Effector memory CD8-positive, alpha-beta T cell (primary cell): ENCODE results near the gene CSF2RB.

Source experiments
- ATAC-seq: fragments of 150-1000 bp; cut with Tn5 transposase; replicated peaks from 2 replicates; pipeline ENCODE4 v1.10.0; 2021; ENCODE audit warnings: mild to moderate bottlenecking, moderate library complexity
- DNase-seq, 3 experiments: peaks; one replicate each; pipeline ENCODE4 v3.0.0; 2021
- H3K27ac Mint-ChIP-seq, 2 donors: one replicate each; pipeline ENCODE4 v1.8.0; 2022; ENCODE audit warnings: mild to moderate bottlenecking in 2 of 2, mixed read lengths in 2 of 2, moderate library complexity in 2 of 2
- H3K27me3 Mint-ChIP-seq, 2 donors: one replicate each; pipeline ENCODE4 v1.8.0; 2022; ENCODE audit warnings: mixed read lengths in 2 of 2
- H3K36me3 Mint-ChIP-seq: one replicate; pipeline ENCODE4 v1.8.0; 2022; ENCODE audit warnings: mild to moderate bottlenecking, moderate library complexity, mixed read lengths; ENCODE audit not compliant: insufficient read depth
- H3K4me1 Mint-ChIP-seq, 2 donors: one replicate each; pipeline ENCODE4 v1.8.0; 2022; ENCODE audit warnings: low read depth in 2 of 2, mixed read lengths in 2 of 2
- H3K4me3 Mint-ChIP-seq, 2 donors: one replicate each; pipeline ENCODE4 v1.8.0; 2022; ENCODE audit warnings: mild to moderate bottlenecking in 2 of 2, mixed read lengths in 2 of 2, moderate library complexity in 2 of 2
- H3K9me3 Mint-ChIP-seq, 2 donors: one replicate each; pipeline ENCODE4 v1.8.0; 2022; ENCODE audit warnings: mixed read lengths in 2 of 2

Gene CSF2RB

DNA sequence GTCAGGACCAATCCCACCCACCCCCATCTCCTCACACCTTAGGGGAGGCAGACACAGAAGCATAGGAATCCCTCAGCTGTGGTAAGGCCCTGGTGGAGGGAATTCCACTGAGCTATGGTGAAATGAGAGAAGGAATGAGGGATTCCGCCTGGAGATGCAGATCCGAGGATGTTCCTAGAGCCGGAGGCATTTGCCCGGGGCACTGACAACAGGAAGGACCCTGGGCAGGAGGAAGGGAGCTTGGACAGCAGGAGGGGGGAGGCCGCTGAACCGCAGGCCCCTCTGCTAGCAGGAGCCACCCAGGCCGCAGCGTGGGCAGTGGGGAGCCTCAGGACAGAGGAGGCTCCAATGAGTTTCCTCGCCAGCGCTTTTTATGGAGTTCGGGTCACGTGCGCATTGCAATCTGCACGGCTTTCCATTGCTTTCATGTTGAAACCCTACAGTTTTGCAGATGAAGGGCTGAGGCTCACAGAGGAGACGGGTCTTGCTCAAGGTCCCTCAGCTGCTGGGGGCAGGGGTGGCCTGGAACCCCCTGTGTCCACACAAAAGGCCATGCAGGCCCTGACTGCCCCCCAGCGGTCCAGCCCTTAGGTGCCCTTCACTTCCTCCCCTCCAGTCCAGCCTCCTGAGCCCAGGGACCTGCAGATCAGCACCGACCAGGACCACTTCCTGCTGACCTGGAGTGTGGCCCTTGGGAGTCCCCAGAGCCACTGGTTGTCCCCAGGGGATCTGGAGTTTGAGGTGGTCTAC, 15.5 kb downstream of the CSF2RB start:
- DNase-seq (no peak), ATAC-seq (no peak)
- peaks cover 51 to 85% of the 10 kb centered on the region in 2 donors for H3K27me3 Mint-ChIP-seq
- H3K27ac Mint-ChIP-seq, result no peak overlapping the region
- H3K9me3 Mint-ChIP-seq, result no peaks in the 10 kb centered on the region
- H3K4me3 Mint-ChIP-seq, result no peak overlapping the region
- H3K4me1 Mint-ChIP-seq, result peaks cover 0 to 4% of the 10 kb centered on the region in 2 donors
- peaks cover 3% of the 10 kb centered on the region for H3K36me3 Mint-ChIP-seq

GRCh38 chr22:36929621-36930020, 16.2 kb downstream of the CSF2RB start:
- H3K36me3 Mint-ChIP-seq, result peaks cover 3% of the 10 kb centered on the region
- H3K9me3 Mint-ChIP-seq, result no peaks in the 10 kb centered on the region
- peaks cover 0 to 4% of the 10 kb centered on the region in 2 donors for H3K4me1 Mint-ChIP-seq
- H3K27ac Mint-ChIP-seq, result no peak overlapping the region
- DNase-seq (no peak), ATAC-seq (no peak)
- no peak overlapping the region for H3K4me3 Mint-ChIP-seq
- H3K27me3 Mint-ChIP-seq, result peaks cover 46 to 79% of the 10 kb centered on the region in 2 donors

DNA sequence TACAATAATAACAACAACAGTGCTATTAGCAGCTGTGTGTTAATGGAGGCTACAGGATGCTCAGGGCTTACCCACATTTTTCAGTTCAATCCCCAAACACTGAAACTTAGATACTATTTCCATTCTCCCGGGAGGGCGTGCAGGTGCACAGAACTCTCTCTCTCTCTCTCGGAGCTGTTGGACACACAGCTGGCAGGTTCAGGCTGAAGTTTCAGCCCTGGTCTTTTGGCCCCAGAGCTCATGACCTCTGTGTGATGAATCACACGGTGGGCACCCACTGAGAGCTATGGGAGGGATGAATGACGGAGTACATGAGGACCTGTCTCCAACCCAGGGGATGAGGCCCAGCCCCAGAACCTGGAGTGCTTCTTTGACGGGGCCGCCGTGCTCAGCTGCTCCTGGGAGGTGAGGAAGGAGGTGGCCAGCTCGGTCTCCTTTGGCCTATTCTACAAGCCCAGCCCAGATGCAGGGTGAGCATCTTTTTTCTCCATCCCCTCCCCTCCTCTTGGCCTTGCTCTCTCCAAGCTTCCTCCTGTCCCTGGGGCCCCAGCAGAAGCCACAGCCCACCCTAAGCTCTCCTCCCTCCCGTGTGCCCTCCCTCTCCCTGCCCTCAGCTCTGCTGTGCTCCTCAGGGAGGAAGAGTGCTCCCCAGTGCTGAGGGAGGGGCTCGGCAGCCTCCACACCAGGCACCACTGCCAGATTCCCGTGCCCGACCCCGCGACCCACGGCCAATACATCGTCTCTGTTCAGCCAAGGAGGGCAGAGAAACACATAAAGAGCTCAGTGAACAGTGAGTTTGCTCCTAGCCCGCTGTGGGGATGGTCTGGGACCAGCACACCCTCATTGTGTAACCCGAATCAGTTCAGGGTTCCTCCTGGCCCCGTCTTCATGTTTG, 16.9 kb downstream of the CSF2RB start:
- Mint-ChIP-seq H3K4me3 (no peak overlapping the region), H3K36me3 (peaks cover 3% of the 10 kb centered on the region), H3K9me3 (no peaks in the 10 kb centered on the region), H3K27ac (no peak overlapping the region), H3K27me3 (peaks cover 39 to 77% of the 10 kb centered on the region in 2 donors), H3K4me1 (peaks cover 0 to under 1% of the 10 kb centered on the region in 2 donors)
- no peak for ATAC-seq
- DNase-seq, result no peak

DNA sequence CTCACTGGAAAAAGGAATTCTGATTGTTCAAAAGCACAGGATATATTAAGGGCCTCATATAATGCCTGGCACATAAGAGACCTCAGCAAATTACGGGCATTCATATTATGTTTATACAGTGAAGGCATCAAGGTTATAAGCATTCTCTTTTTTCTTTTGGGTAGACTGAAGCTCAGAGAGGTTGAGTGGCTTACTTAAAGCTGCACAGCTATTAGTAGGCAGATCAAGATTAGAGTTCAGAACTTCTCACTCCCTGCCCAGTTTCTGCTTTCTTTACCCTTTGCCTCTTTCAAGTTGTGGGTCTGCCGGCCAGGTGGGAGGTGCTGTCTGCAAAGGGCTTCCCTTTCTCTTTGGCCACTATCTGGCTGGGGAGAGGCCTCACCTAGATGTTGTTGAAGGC, 18.0 kb downstream of the CSF2RB start:
- no peak for DNase-seq
- peaks cover 33 to 77% of the 10 kb centered on the region in 2 donors for H3K27me3 Mint-ChIP-seq
- peaks cover 3% of the 10 kb centered on the region for H3K36me3 Mint-ChIP-seq
- peaks cover 0 to 3% of the 10 kb centered on the region in 2 donors for H3K4me1 Mint-ChIP-seq
- H3K9me3 Mint-ChIP-seq, result no peaks in the 10 kb centered on the region
- no peak overlapping the region for H3K27ac Mint-ChIP-seq
- ATAC-seq, result no peak
- no peak overlapping the region for H3K4me3 Mint-ChIP-seq

GRCh38 chr22:36933629-36934417, 20.4 kb downstream of the CSF2RB start:
- no peaks in the 10 kb centered on the region for H3K9me3 Mint-ChIP-seq
- H3K4me3 Mint-ChIP-seq, result no peak overlapping the region
- peaks cover 3% of the 10 kb centered on the region for H3K36me3 Mint-ChIP-seq
- H3K27ac Mint-ChIP-seq, result no peak overlapping the region
- no peak for ATAC-seq
- H3K27me3 Mint-ChIP-seq, result peaks cover 17 to 61% of the 10 kb centered on the region in 2 donors
- no peak for DNase-seq
- peaks cover 0 to 3% of the 10 kb centered on the region in 2 donors for H3K4me1 Mint-ChIP-seq

GRCh38 chr22:36934418-36935312, 21.2 kb downstream of the CSF2RB start:
- Mint-ChIP-seq H3K4me1 (peaks cover 0 to 3% of the 10 kb centered on the region in 2 donors), H3K9me3 (no peaks in the 10 kb centered on the region), H3K27me3 (peaks cover 18 to 55% of the 10 kb centered on the region in 2 donors), H3K4me3 (no peak overlapping the region), H3K36me3 (peaks cover 3% of the 10 kb centered on the region), H3K27ac (no peak overlapping the region)
- no peak for DNase-seq
- no peak for ATAC-seq

- Mint-ChIP-seq H3K4me3 (no peak overlapping the region), H3K36me3 (peaks cover 3% of the 10 kb centered on the region), H3K27me3 (peaks cover 19 to 52% of the 10 kb centered on the region in 2 donors), H3K9me3 (no peaks in the 10 kb centered on the region), H3K4me1 (peaks cover 0 to 3% of the 10 kb centered on the region in 2 donors), H3K27ac (no peak overlapping the region)
- DNase-seq (no peak), ATAC-seq (no peak)
These were observed 21.8 kb downstream of the CSF2RB start for GRCh38 chr22:36935313-36935610.

DNA sequence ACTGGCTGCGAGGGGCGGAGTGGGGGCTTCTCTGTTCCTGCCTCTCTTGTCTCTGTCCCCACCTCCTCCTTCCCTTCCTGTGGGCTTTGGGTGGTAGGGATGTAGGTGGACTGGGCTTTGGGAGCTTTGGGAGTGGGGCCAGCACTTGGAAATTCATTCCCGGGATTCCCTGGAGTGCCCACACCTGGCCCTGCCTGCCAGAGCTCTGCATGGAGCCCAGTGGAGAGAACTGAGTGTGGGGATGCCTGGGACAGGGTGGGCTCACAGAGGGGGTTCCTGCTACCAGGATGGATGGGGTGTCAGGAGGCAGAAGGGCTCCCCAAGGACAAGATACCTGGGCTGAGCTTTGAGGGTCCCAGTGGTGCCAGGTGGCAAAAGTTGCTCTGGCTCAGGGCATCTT, 22.3 kb downstream of the CSF2RB start:
- ATAC-seq (no peak), DNase-seq (no peak)
- Mint-ChIP-seq H3K9me3 (no peaks in the 10 kb centered on the region), H3K36me3 (peaks cover 3% of the 10 kb centered on the region), H3K4me3 (no peak overlapping the region), H3K27me3 (peaks cover 21 to 52% of the 10 kb centered on the region in 2 donors), H3K27ac (no peak overlapping the region), H3K4me1 (peaks cover 0 to 3% of the 10 kb centered on the region in 2 donors)

GRCh38 chr22:36936362-36937116, 23.1 kb downstream of the CSF2RB start:
- H3K27me3 Mint-ChIP-seq, result peaks cover 23 to 53% of the 10 kb centered on the region in 2 donors
- DNase-seq, result no peak
- no peaks in the 10 kb centered on the region for H3K9me3 Mint-ChIP-seq
- H3K4me3 Mint-ChIP-seq, result no peak overlapping the region
- peaks cover 0 to 3% of the 10 kb centered on the region in 2 donors for H3K4me1 Mint-ChIP-seq
- ATAC-seq, result no peak
- H3K27ac Mint-ChIP-seq, result no peak overlapping the region
- peaks cover 3% of the 10 kb centered on the region for H3K36me3 Mint-ChIP-seq

GRCh38 chr22:36937319-36938027, 24.0 kb downstream of the CSF2RB start:
- DNase-seq (no peak), ATAC-seq (no peak)
- Mint-ChIP-seq H3K27ac (no peak overlapping the region), H3K27me3 (peaks cover 26 to 58% of the 10 kb centered on the region in 2 donors), H3K4me3 (no peak overlapping the region), H3K9me3 (no peaks in the 10 kb centered on the region), H3K36me3 (peaks cover 3% of the 10 kb centered on the region), H3K4me1 (peaks cover 0 to 3% of the 10 kb centered on the region in 2 donors)

DNA sequence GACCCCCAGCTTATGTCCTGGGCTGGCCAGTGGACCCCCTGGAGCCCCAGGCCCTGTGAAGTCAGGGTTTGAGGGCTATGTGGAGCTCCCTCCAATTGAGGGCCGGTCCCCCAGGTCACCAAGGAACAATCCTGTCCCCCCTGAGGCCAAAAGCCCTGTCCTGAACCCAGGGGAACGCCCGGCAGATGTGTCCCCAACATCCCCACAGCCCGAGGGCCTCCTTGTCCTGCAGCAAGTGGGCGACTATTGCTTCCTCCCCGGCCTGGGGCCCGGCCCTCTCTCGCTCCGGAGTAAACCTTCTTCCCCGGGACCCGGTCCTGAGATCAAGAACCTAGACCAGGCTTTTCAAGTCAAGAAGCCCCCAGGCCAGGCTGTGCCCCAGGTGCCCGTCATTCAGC, 24.6 kb downstream of the CSF2RB start:
- no peaks in the 10 kb centered on the region for H3K9me3 Mint-ChIP-seq
- H3K4me1 Mint-ChIP-seq, result peaks cover 0 to 3% of the 10 kb centered on the region in 2 donors
- H3K36me3 Mint-ChIP-seq, result peaks cover 2% of the 10 kb centered on the region
- DNase-seq (no peak), ATAC-seq (no peak)
- no peak overlapping the region for H3K4me3 Mint-ChIP-seq
- no peak overlapping the region for H3K27ac Mint-ChIP-seq
- H3K27me3 Mint-ChIP-seq, result peaks cover 26 to 52% of the 10 kb centered on the region in 2 donors
